ENCODE measurements around the gene POLD2.

The POLD2 gene

DNA sequence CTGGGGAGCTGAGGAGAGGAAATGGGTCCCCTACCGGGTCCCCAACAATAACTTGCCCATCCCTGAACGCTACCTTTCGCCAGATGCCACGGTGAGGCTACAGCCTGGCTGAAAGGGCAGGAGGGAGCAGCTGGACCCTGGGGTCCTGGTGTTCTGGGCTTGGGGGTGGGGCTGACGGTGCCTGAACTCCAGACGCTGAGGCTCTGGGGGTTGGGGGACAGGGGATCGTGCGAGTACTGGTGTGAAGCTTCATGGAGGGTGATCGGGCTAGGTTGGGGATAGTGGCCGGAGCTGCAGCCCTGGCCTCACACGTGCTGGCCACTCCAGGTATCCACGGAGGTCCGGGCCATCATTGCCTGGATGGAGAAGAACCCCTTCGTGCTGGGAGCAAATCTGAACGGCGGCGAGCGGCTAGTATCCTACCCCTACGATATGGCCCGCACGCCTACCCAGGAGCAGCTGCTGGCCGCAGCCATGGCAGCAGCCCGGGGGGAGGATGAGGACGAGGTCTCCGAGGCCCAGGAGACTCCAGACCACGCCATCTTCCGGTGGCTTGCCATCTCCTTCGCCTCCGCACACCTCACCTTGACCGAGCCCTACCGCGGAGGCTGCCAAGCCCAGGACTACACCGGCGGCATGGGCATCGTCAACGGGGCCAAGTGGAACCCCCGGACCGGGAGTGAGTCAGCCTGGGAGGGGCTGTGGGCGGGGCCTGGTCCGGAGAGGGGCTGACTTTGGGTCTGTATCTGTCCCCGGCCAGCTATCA is 10.9 kb downstream of the POLD2 start:
- no peak for DNase-seq

DNA sequence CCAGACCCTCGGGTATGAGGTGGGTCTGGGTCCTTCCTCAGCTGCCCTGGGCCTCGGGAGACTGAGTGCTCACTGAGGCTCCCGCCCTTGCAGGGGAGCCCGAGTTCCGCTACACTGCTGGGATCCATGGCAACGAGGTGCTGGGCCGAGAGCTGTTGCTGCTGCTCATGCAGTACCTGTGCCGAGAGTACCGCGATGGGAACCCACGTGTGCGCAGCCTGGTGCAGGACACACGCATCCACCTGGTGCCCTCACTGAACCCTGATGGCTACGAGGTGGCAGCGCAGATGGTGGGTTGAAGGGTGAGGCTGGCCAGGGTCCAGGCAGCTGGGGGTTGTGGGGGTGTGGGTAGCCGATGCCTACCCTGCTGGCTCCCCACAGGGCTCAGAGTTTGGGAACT is 11.6 kb downstream of the POLD2 start:
- DNase-seq = no peak

DNA sequence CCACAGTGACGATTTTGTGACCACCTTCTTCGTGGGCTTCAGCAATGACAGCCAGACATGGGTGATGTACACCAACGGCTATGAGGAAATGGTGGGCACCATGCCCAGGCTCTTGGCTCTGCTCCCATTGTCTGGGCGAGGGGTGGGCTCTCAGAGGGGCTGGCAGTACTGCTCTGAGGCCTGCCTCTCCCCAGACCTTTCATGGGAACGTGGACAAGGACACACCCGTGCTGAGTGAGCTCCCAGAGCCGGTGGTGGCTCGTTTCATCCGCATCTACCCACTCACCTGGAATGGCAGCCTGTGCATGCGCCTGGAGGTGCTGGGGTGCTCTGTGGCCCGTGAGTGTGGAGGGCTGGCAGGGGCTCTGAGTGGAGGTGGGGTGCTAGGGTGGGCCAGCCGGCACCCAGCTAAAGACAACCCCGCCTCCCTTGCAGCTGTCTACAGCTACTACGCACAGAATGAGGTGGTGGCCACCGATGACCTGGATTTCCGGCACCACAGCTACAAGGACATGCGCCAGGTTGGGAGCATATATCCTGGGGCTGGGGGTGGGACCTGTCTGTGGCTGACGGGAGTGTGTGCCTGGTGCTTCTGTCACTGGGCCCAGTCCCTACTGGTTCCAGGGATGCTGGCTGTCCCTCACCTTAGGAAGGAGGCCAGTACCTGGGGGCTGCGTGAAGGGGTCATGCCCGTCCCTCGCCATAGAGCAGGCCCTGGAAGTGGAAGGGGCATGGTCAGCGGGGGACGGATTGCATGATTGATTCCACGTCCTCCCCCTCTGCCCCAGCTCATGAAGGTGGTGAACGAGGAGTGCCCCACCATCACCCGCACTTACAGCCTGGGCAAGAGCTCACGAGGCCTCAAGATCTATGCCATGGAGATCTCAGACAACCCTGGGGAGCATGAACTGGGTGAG is 12.4 kb downstream of the POLD2 start:
- no peak for DNase-seq

DNA sequence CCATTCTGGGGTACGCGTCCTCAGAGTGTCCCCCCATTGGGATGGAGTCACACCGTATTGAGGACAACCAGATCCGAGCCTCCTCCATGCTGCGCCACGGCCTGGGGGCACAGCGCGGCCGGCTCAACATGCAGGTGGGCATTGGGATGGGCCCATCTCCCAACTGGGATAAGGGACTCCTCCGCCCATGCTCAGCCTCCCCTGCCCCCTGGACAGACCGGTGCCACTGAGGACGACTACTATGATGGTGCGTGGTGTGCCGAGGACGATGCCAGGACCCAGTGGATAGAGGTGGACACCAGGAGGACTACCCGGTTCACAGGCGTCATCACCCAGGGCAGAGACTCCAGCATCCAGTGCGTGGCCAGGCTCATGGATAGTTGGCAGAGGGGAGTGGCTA is 13.4 kb downstream of the POLD2 start:
- DNase-seq = no peak

DNA sequence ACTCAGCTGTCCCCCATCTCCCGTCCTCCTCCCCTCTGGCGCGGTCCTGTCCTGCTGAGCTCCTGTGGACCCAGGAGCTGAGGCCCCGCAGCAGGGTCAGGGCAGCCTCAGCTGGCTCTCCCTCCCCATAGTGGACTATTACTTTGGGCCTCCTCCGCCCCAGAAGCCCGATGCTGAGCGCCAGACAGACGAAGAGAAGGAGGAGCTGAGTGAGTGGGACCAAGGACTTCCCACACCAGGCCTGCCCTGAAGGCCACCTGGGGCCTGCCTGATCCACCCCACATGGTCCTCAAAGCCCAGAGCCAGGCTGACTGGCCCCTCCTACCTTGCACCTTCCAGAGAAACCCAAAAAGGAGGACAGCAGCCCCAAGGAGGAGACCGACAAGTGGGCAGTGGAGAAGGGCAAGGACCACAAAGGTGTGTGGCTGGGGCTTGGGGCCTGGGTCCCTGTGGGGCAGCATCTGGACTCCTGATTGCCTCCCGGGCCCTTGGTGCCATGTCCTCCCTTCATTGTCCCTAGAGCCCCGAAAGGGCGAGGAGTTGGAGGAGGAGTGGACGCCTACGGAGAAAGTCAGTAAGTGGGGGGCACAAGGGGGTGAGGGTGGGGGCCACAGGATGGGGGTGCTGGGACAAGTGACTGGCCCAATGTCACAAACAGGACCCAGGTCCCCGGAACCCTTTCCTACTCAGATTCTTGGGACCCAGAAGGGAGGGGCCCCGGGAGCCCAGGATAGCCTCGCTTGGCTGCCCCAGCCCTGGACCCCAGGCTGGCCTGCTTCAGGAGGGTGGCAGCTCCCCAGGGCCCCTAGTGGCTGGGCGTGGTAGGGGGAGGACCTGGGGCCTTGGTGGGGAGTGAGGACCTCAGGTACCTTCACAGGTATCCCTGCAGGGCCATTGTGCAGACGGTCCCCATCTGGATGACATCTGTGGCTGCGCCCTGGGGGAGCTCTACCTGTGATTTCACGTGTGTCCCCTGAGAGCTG is 14.3 kb downstream of the POLD2 start:
- DNase-seq = no peak

DNA sequence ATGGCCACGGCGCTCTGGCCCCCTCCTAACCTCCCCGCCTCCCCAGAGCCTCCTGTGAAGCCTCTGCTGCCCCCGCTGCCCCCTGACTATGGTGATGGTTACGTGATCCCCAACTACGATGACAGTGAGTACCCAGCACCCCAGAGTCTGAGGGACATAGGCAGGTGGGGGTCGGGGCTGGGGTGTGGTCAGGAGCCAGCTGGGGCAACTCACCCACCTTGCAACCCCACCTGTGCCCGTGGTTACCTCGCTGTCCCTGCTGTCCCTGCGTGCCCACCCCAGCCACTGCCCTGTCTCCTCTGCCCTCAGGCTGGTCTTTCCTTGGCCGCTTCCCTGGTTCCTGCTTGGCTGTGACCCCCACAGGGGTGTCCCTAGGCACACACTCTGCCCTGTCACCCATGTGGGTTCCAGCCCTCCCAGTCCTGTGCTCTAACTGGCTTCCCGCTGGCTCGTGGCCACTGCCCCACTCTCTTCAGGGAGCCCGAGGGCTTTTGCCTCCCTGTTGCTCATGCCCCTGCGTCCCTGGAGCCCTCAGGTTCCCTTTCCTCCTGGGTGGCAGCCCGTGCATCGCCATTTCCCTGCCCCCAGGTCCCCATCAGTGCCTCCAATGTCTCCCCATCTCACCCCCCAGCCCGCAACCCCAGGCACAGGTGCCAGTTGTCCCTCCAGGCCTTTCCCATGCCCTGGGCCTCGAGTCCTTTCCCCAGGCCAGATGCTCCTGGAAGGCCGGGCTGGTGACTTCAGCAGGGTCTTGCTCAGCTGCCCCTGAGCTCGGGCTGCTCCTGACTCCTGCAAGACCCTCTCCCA is 15.2 kb downstream of the POLD2 start:
- DNase-seq = no peak

DNA sequence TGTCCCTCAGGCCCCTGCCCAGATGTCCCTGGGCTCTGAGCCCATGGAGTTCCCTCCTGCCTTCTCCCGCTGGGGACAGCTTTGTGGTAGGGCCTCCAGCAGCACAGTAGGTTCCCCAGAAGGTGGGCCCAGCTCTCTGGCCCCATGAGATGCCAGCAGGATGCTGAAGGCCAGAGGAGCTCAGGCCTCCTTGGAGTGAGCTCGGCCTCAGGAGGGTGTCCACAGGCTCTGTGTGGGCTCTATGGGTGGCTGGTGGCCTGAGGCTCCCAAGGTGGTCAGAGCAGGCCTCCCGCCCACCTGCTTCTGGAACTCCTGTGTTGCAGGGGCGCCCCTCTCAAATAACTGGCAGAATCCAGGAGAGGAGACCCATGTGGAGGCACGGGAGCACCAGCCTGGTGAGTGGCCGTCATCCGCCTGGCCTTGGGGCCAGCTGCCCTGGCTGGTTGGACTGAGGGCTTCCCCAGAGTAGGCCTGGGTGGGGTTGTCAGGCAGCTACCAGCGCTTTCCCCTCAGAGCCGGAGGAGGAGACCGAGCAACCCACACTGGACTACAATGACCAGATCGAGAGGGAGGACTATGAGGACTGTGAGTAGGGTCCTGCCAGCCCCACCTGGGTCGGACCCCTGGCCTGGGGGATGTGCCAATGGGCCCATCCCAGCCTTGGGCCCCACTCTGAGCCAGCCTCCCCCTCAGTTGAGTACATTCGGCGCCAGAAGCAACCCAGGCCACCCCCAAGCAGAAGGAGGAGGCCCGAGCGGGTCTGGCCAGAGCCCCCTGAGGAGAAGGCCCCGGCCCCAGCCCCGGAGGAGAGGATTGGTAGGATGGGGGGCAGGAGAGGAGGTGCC is 16.0 kb downstream of the POLD2 start:
- DNase-seq = no peak

DNA sequence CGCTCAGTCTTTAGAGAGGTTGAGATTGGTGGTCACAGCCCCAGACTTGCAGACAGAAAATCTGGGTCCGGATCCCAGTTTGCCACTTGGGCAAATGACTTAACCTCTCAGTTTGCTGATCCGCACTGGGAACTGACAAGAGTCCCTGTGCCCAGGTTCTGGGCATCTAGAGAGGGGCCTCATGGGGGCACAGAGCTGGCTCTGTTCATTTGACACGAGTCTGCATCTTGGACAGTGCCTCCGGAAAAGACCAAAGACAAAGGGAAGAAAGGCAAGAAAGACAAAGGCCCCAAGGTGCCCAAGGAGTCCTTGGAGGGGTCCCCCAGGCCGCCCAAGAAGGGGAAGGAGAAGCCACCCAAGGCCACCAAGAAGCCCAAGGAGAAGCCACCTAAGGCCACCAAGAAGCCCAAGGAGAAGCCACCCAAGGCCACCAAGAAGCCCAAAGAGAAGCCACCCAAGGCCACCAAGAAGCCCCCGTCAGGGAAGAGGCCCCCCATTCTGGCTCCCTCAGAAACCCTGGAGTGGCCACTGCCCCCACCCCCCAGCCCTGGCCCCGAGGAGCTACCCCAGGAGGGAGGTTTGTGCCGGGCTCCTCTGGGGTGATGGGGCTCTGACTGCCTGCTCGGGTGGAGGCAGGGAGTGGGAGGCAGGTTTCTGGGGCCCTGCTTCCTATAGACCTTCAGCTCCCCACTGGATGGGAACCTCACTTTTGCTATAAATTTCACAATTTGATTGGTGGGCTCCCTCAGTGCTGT is 16.9 kb downstream of the POLD2 start:
- no peak for DNase-seq

DNA sequence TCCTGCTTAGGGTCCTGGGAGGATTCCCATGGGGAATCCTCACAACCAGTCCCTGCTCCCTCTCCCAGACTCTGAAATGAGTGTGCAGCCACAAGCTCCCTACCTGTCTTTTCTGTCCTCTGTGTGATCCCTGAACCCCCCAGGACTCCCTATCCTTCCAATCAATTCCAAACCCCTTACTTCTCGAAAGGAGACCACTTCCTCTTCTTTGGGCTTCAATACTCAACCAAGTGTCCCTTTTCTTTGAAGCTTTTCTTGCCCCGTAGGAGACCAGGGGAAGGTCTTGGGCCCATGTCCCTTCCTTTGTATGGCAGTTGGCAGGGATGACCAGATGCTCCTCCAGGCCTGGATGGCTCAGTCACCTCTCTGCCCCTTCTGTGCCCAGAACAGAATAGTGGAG is 17.5 kb downstream of the POLD2 start:
- DNase-seq = no peak

DNA sequence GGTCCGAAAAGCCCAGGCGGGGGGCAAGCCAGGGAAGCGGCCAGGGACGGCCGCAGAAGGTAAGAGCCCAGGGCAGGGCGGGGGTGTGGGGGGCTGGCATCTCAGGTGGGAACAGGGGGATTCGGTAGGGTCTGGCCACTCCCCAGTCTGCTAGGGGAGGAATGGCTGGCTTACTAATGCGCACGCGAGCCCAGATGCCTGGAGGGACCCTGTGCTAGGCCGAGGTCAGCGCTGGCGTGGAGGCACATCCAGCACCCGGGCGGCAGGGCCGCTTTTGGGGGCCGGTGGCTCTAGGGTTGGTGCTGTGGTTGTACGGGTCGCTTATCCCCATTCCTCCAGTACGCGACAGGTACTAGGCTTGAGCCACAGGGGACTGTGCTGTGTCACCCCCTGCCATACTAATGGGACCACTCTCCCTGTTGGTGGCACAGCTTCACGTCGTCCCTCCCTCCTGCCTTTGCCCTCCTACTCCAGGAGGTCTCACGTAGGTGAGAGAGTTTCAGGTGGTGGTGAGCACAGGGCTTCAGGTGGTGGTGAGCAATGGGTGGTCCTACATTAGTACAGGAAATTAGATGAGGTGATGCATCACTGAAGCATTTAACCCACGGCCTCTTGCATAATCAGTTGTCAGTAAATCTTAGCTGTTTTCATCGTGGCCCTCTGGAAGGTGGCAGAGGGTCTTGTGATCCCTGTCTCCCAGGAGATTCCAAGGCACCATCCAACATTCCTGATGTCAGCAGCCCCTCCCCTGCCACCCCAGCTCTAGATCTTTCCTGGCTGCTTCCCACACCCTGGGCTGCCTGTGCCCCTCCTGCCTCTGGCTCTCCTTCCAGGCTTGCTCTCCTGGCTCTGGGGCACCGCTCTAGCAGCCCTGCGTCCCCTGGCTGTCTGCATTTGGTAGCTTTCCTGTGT is 18.2 kb downstream of the POLD2 start:
- no peak for DNase-seq

DNA sequence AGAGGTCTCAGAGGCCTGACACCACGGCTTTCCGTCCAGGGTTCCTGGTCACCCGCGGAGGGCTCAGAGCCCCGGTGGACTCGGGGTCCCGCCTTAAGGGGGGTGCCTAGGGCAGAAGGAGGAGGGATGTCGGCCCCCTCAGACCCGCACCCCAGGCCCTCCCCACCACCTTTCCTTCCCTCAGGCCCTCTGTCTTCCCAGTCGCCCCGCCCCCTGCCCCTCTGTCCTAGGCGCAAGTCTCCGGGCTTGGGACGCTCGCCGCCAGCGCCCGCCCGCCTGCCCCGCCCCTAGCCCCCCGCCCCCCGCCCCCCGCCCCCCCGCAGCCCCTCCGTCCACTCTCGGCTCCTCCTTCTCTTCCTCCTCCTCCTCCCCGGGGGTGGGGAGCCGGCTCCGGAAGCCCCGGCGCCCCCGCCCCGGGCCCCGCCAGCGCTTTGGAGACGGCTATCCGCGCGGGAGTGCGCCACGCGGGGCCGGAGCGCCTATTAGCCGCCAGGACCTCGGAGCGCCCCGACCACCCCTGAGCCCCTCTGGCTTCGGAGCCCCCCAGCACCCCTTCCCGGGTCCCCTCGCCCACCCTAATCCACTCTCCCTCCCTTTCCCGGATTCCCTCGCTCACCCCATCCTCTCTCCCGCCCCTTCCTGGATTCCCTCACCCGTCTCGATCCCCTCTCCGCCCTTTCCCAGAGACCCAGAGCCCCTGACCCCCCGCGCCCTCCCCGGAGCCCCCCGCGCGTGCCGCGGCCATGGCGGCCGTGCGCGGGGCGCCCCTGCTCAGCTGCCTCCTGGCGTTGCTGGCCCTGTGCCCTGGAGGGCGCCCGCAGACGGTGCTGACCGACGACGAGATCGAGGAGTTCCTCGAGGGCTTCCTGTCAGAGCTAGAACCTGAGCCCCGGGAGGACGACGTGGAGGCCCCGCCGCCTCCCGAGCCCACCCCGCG is 19.2 kb downstream of the POLD2 start, which contains the start of gene AEBP1:
AEBP1 (plus strand) TSS at position 423 of the 937 bp plus-strand sequence; CDS start at position 744, 321 bp downstream.
- DNase-seq = no peak

DNA sequence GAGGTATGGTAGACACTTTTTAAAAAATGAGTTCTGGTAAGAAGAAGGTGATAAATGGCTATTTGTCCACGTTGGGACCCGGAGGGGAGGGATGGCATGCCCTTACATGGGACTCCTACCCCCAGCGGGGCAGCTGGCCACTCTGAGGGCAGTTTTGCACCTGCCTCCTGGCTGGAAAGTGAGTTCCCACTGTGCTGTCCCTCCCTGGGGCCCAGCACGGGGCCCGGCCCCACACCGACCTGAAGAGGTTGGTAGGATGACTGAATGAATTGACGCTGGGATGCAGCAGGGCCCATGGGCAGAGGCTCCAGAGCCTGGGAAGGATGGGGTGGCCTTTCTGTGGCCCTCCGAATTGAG is 19.8 kb downstream of the POLD2 start:
- DNase-seq = no peak

DNA sequence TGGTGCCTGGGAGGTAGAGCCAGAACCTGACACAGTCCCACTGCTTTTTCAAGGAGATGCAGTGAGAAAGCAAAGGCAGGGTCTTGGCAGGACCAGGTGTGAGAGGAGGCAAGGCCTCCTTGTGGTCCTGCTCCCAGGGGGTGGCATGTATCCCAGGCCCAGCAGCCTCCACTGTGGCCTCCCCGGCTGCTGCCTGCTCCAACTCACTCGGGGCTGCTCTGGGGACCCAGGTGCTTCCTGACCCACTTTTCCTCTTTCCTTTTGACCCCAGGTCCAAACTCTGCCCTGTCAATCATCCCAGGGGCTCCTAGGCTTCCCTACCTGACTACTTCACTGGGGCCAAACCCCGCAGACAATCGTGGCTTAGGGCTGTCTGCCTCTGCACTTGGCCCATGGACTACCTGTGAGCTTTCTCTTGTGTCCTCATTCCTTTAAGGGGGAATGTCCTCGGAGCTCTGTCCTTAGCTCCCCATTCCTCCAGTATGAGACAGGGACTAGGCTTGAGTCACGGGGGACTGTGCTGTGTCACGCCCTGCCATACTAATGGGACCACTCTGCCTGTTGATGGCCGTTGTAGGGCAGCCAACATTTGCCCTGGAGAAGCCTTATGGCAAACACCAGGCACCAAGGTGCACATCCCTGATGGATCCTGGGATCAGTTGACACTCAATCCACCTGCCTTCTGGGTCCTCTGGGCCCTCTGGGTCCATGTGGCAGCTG is 20.3 kb downstream of the POLD2 start:
- DNase-seq = no peak

DNA sequence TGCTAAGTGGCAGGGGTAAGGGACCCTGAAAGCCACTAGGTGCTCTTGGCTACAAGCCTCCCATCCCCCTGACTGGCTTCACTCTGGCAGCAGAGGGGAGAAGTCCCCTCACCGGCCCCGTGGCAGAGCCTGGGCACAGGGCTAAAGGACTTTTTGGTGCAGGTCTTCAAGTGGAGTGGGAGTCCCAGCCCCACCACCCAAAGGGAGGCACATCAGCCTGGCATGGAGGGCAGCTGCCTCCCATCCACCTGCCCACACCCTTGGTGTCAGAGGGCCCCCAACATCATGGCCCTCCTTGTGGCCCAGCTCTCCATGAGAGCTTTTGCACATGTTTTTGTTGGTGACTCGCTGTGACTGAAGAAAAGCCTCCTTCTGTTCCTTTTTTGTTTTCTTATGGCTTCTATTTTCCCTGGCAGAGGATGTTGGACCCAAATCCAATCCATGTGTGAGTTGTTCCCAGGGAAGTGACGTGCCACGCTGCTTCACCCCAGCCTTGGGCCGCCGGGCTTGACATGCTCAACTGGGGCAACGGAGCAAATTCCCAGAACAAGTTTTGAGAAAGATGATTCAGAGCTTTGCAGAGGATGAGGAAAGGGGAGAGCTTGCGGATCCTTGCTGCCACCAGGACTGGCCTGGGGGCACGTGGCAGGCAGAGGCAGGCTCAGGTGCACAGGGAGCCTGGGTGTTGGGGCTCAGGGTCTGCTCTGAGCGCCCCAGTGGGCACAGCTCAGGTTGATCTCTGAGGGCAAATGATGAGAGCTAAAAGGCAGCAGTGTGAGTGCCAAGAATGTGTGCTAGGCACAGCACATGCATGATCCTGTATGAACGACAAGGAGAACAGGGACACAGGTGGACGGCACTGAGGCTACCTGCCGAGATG is 21.1 kb downstream of the POLD2 start:
- no peak for DNase-seq

DNA sequence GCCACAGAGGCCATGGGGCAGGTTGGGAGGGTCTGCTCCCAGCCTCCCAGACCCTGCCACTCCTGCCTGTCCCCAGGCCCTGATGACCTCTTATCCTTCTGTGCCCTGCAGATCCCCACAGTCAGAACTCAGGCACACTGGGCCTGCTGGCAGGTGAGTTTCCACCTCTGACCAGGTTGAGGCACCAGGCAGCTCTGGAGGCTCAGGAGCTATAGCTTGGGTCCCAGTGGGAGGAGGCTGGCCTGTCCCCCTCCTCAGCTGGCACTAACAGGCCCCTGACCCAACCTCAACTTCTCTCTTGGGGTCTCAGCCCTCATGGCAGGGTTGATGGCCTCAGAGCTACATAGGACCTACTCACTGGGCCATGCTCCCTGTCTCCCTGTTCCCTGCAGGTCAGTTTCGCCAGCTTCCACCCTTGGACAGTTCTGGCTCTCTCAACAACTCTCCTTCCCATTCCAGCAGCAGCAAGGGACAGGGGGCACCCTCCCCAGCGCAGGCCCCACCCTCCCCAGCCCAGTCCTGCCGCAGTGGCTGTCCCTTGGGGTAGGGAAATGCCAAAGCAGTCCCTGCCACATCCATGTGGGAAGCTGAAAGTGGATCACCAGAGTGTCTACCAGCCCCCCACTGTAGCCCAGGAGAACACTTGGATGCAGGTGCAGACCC is 21.9 kb downstream of the POLD2 start:
- DNase-seq = no peak
